GM13976 (cell line): ENCODE data around the gene ZNF763.
A peak's percentile ranks its signal among the peaks of the same experiment; 100 is the strongest.
"Not testable (repeated sequence)": the region's sequence is repeated elsewhere in the genome, so short reads cannot be mapped to it uniquely, and the experiment has no call there.

Experiments
- DNase-seq: peaks from one replicate; pipeline ENCODE4 v3.0.0; 2012; ENCODE audit warnings: low spot score
- CTCF ChIP-seq: IDR thresholded peaks from 2 replicates; pipeline ENCODE4 v1.5.1; 2012; ENCODE audit warnings: borderline replicate concordance, mild to moderate bottlenecking; ENCODE audit not compliant: insufficient read depth; ENCODE audit errors: extremely low read depth, missing control alignments, control extremely low read depth
- in situ Hi-C: fragments of 300-500 bp; cut with MboI; formaldehyde crosslinking; loops from one replicate; pipeline ENCODE4 v1.12.0; 2022; ENCODE audit warnings: low sequenced_read_pairs, mixed read lengths, inconsistent platforms; ENCODE audit not compliant: unreplicated experiment

Gene ZNF763

GRCh38 chr19:11964858-11965645, at the start of gene ZNF763:
Gene ZNF763 (plus strand): TSS chr19:11965040. CDS start chr19:11965209, 169 bp downstream.
- in situ Hi-C loops, result no loop called here
- no peak for TF ChIP-seq CTCF
- DNase-seq, result peak; percentile 92

DNA sequence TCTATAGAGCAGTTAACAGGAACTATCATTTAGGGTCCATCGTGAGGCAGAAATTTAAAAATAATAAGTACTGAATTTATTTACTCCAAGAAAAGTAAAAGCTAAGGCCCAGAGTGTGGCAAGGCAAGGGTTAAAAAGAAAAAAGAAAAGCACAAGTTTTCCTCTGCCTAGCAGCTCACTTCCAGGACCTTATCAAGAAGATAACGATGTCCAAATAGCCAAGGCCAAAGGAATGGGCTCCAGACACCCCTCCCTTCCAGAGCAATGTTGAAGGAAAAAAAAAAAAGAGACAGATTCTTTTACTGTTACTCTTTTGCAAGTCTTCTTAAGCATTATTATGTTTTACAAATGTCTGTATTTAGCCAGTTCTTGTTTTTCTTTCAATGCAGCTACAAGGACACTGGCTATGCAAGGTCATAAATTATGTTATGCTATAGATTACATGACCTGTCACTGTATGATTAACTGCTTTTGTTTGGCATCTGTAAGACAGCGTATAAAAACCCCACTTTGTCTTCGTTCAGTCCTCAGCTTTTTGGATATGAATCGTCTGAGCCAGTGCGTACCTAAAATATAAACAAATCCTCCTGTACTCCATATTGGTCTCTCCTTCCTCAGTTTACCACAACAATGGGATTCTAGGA, 42.9 kb upstream of the ZNF763 start:
- DNase-seq, result no peak
- TF ChIP-seq CTCF, result no peak
- in situ Hi-C loops, result no loop called here

DNA sequence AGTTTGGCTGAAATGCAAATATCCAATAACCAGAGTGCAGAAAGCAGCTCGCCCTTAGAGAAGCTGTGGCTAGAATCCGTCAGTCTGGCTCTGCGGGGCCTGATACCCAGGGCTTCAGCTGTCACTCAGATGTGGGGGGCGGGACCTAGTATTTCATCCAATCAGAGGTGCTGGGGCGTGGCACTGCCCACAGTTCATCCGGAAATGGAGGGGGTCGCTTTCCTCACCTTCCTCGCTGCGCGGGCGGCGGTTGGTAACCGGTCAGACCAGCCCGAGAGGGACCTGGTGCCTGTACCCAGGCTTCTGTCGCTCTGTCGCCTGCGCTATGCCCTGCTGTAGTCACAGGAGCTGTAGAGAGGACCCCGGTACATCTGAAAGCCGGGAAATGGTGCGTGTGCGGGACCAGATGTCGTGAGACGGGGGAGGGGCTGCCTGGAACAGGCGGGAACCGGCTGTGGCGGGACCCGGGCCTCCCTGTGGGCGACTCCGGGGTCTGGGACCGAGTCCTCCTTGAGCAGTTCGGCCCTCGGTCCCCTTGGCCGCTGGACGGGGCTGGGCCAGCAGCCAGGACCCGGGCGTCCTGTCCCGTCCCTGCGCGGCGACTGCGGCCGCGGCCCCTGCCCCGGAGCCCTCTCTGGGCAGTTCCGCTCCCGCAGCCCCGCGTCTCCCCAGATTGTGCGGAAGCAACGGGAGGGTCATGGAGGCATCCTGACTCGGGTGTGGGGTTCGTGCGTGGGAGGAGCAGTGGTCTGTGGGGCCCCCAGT, 39.8 kb upstream of the ZNF763 start, which contains the start of gene ZNF700:
ZNF700 (plus strand) TSS at position 222 of the 765 bp plus-strand sequence; CDS start at position 326, 104 bp downstream.
- TF ChIP-seq CTCF, result no peak
- peak; percentile 95 for DNase-seq
- in situ Hi-C loops, result no loop called here

DNA sequence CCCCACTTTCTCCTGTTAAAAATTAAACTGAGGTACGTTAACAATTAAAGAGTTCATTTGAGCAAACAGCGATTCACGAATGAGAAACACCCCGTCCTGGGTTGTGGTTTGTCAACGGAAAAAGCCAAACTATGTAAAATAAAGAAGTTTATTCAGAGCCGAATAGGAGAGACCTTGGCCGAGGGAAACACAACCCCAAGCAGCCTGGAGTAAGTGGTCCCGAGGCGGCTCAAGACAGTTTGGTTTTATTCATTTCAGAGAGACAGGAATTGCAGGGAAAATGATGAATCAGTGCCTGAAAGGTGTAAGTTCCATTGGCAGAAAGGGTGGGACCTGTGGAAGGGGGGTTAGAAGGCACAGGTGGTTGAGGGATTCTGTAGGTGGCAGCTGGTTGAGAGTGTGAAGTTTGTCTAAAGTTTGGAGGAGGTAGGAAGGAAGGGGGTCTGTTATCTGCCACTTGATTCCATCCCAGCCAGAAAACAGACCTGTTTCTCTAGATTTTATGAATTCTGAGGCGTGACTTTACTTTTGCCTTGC, 39.1 kb upstream of the ZNF763 start:
- not testable (repeated sequence) for DNase-seq

GRCh38 chr19:11927227-11927626, 37.6 kb upstream of the ZNF763 start:
- no peak for TF ChIP-seq CTCF
- no peak for DNase-seq
- in situ Hi-C loops, result no loop called here

More for the DNA sequence above, 39.1 kb upstream of the ZNF763 start:
- in situ Hi-C loops, result not testable (repeated sequence)

- no peak for DNase-seq
- in situ Hi-C loops, result no loop called here
- TF ChIP-seq CTCF, result no peak
Measured at GRCh38 chr19:11931051-11931450, 33.8 kb upstream of the ZNF763 start.
